Kasumi-1 (cell line): ENCODE measurements around the gene NRXN3.

Experiments
- DNase-seq, 2 experiments: peaks; one replicate each; lab custom pipeline; 2025; lab: John Stamatoyannopoulos, UW

Gene NRXN3

GRCh38 chr14:78638926-78639325, 468.8 kb downstream of the NRXN3 start:
- no peak for DNase-seq

DNA sequence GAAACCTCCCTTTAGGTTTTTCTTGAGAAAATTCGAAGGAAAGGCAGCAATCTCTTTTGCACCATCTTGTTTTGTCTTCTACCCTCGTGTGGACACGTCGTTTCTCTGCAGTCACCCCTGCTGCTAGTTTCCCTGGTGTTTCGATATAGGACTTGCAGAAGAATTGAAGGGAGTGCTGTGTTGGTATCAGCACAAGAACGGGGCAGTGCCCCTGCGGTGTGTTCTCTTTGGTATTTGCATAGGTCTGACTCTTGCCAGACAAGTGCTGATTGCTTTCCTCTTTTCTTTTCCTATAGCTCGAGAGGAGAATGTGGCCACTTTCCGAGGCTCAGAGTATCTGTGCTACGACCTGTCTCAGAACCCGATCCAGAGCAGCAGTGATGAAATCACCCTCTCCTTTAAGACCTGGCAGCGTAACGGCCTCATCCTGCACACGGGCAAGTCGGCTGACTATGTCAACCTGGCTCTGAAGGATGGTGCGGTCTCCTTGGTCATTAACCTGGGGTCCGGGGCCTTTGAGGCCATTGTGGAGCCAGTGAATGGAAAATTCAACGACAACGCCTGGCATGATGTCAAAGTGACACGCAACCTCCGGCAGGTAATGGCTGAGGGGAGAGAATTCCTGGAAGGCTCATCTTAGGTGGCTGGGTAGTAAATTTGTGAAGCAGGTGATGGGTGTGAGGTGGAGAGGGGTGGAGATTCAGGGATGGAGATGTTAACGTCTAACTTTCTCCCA, 474.8 kb downstream of the NRXN3 start:
- DNase-seq = no peak

- no peak for DNase-seq
Measured at GRCh38 chr14:78652727-78653126, 482.6 kb downstream of the NRXN3 start.

DNA sequence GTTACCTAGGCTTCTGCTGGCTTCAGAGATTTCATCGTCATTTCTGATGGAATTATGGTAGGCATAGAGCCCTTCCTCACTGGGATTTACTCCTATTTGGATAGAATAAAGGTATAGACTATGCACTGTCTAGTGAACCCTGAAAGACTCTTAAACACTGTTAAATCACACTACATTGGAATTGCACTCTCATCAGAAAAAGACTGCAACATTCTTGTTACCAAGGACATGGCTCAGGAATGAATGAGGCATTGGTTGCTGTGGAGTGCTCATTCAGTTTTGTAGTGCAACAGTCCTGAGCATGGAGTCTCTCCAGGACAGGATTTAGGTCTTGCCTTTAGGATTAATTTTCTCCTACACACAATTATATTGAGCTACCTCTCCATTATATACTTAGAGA, 483.0 kb downstream of the NRXN3 start:
- no peak for DNase-seq

DNA sequence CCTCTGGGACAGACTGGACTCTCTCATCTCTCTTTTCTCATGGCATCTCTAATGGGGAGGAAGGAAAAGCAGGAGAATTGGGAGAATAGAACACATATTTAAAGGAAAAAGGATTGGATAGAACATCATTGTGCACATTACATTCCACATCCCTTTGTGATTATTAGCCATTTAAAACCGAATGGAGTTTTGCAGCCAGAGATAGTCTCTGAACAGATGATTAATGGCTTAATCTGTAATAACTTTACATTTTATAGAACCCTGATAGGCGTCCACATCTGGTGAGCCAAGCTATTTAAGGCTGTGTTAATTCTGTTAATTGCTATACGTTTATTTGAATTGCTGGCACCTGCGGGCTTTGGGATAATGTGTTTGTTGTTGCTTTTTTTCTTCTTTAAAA, 487.3 kb downstream of the NRXN3 start:
- DNase-seq = no peak

DNA sequence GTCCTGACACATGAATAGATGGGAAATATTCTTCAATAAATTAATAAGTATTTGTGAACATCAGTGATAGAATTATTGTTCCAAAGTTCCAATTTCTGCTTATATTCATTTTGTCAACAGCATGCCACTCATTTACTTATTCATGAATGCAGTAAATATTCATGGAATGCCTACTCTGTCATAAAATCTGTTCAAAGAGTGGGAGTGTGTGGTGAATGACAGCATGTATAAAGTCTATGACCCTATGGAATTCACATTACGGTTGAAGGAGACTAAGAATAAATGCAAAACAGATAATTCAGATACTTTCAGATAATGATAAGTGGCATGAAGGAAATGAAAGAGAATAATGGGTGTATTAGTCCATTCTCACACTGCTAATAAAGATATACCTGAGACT, 494.7 kb downstream of the NRXN3 start:
- no peak for DNase-seq

DNA sequence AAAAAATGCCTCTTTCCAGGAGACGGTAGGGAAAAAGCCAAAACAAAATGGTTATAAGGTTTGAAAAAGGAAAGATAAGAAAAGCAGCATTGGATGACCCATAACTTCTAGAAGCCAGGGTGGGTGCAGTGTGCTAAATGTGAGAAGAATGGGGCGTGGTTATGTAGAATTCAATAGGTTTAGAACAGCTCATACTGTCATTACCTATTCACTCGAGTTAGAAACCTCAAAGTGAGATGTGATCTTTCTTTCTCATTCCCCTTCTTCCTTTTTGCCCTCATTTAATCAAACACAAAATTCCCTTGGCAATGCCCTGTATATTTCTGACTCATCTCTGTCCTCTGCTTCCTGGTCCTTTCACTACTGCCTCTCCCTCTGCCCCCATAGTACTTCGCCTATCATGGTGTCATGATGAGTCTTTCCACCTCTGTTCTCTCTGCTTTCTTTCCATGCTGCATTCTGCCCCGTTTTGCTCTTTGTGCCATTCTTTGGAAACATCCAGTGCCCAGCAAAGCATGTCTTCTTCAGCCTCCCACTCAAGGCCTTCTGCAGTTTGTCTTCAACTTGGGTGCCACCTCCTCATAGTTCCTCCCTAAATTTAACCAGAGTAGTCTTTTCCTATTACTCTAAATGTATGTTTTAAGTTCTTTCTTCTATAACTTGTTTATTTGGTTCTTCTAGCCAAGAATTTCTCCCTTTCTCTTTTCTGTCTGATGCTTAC, 496.3 kb downstream of the NRXN3 start:
- no peak for DNase-seq

DNA sequence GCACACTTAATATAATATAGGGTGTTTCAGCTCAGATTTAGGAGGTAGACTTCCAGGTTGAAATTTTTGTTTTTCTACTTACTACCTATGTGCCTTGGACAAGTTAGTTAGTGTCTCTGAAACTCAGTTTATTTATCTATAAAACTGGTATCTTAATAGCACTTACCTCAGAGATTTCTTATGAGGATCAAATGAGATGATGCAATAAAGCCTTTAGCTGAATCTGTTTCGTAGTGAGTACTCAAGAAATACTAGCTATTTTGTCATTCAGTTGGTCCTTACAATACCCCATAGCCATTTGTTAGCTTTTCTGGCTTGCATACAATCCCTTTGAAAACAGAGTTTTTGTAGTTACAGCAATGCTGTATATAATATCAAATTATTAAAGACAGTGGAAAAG, 497.0 kb downstream of the NRXN3 start:
- no peak for DNase-seq

GRCh38 chr14:78673845-78674244, 503.7 kb downstream of the NRXN3 start:
- DNase-seq = no peak

- no peak for DNase-seq
Measured at GRCh38 chr14:78674820-78675219, 504.6 kb downstream of the NRXN3 start.

DNA sequence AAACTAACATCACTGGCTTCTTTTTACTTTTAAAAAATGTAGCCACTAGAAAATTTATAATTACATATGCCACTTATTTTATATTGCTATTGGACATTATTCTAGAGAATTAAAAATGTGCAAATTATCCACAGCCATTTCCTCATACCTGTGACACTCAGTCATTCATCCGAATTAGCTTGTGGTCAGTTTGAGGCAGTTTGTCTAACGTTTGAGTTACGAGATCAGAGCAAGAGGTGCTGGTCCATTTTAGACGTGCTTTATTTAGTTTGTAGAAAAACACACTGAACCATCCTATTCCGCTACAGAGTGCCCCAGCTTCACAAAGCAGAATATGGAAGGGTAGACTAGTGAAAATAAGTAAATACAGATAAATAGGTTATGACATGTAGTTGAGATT, 513.0 kb downstream of the NRXN3 start:
- DNase-seq = no peak

GRCh38 chr14:78683981-78684380, 513.8 kb downstream of the NRXN3 start:
- no peak for DNase-seq

- DNase-seq = no peak
Measured at GRCh38 chr14:78688503-78688902, 518.3 kb downstream of the NRXN3 start.

GRCh38 chr14:78690836-78691235, 520.7 kb downstream of the NRXN3 start:
- no peak for DNase-seq

- DNase-seq = peak; percentile 28 to 53
Measured at GRCh38 chr14:78697341-78697740, 527.2 kb downstream of the NRXN3 start.

GRCh38 chr14:78698991-78699390, 528.8 kb downstream of the NRXN3 start:
- no peak for DNase-seq

GRCh38 chr14:78700236-78700635, 530.1 kb downstream of the NRXN3 start:
- DNase-seq = peak in 1 of 2 experiments; percentile 5

GRCh38 chr14:78701246-78701645, 531.1 kb downstream of the NRXN3 start:
- DNase-seq = no peak

GRCh38 chr14:78704965-78705364, 534.8 kb downstream of the NRXN3 start:
- no peak for DNase-seq

DNA sequence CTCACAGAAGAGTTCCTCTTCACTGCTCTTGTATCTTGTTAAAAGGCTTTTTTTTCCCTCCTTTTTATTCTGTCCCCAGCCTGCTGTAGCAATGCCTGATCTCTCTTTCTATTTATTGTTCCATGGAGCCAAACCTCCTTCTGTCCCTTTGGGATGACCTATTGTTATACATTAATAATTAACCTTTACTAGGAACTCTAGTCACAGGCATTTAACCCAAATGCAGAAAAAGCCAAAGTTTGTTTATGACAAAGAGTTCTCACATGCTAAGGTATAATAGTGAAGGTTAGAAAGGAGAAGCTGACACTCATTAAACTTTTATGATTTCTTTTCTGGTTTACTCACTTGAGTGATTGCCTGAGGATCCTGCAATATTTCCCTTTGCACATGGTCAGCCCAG, 535.8 kb downstream of the NRXN3 start:
- no peak for DNase-seq

GRCh38 chr14:78709795-78710557, 539.8 kb downstream of the NRXN3 start:
- no peak for DNase-seq

GRCh38 chr14:78710963-78711362, 540.8 kb downstream of the NRXN3 start:
- no peak for DNase-seq

DNA sequence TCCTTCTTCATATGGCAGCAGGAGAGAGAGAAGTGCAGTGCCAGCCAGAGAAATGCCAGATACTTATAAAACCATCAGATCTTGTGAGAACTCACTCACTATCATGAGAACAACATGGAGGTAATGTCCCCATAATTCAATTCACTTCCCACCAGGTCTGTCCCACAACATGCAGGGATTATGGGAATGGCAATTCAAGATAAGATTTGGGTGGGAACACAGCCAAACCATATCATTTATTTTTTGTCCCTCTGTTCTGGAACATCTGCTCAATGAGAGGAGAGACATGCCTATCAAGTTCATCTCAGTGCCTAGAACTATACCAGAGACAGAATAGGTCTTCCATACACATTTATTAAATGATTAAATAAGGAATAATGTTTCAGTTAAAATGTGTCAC, 543.5 kb downstream of the NRXN3 start:
- DNase-seq = no peak
